Peyer's patch (tissue), 4 donors: ENCODE measurements around the gene IMMP2L.

Source experiments
- CTCF ChIP-seq, 6 experiments: fragments of 450-650 bp in 4 of 6; fragments of 200-600 bp in 2 of 6; sonication (generic) in 1 of 6; IDR thresholded peaks; one replicate each; pipeline ENCODE4 v1.5.1; 2017 to 2019; ENCODE audit warnings: antibody characterized with exemption in 6 of 6, mild to moderate bottlenecking in 3 of 6, moderate library complexity in 1 of 6
- POLR2A ChIP-seq, 2 donors: fragments of 450-650 bp; IDR thresholded peaks; one replicate each; pipeline ENCODE4 v1.5.1; 2017; ENCODE audit warnings: antibody characterized with exemption in 2 of 2, mild to moderate bottlenecking in 2 of 2, moderate library complexity in 2 of 2

DNA sequence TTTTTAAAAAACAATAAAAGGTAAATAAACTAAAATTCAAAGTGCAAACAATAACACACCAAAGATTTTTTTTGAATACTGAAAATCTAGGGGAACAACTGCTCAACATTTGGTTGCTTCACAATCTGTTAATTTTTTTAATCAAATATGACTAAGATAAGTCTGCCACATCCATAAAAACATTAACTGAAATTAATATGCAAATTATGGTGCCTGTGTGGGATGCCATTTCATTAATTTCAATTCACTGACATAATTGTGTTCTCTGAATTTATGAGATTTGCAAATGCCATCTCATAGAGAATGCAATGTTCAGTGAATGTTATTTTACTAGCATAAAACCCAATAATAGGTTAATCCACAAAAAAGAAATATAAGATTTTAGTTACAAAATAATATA, 237.5 kb downstream of the IMMP2L start:
- TF ChIP-seq CTCF (IDR thresholded peaks at IDR 0.05), result no peak
- no peak for TF ChIP-seq POLR2A (IDR thresholded peaks at IDR 0.05)
